Ishikawa (cell line): Measurements from ENCODE around the gene CSPG4.
A peak's percentile ranks its signal among the peaks of the same experiment; 100 is the strongest.

ENCODE experiments used
- CEBPB ChIP-seq: IDR thresholded peaks from 2 replicates; pipeline ENCODE4 v1.6.1; 2012
- CREB1 ChIP-seq: IDR thresholded peaks from 2 replicates; pipeline ENCODE4 v1.6.1; 2012; ENCODE audit warnings: low read depth
- EGR1 ChIP-seq: IDR thresholded peaks from 2 replicates; pipeline ENCODE4 v1.6.1; 2012
- EP300 ChIP-seq: IDR thresholded peaks from 2 replicates; pipeline ENCODE4 v1.6.1; 2012; ENCODE audit warnings: borderline replicate concordance
- FOXM1 ChIP-seq: IDR thresholded peaks from 2 replicates; pipeline ENCODE4 v1.6.1; 2012; ENCODE audit warnings: low read depth, borderline replicate concordance
- NFIC ChIP-seq: IDR thresholded peaks from 2 replicates; pipeline ENCODE4 v1.6.1; 2012
- RAD21 ChIP-seq: IDR thresholded peaks from 2 replicates; pipeline ENCODE4 v1.6.1; 2012; ENCODE audit warnings: low read depth
- TAF1 ChIP-seq: IDR thresholded peaks from 2 replicates; pipeline ENCODE4 v1.6.1; 2012; ENCODE audit warnings: low read depth, mild to moderate bottlenecking
- TCF12 ChIP-seq: IDR thresholded peaks from 2 replicates; pipeline ENCODE4 v1.6.1; 2012; ENCODE audit warnings: low read depth
- TEAD4 ChIP-seq: IDR thresholded peaks from 2 replicates; pipeline ENCODE4 v1.6.1; 2012
- YY1 ChIP-seq: IDR thresholded peaks from 2 replicates; pipeline ENCODE4 v1.6.1; 2012; ENCODE audit warnings: low read depth
- ZBTB7A ChIP-seq: IDR thresholded peaks from 2 replicates; pipeline ENCODE4 v1.6.1; 2012; ENCODE audit warnings: low read depth
- TF ChIP-seq, protein P1 (sequence below): IDR thresholded peaks from 2 replicates; pipeline ENCODE4 v1.6.1; 2012
- TF ChIP-seq, protein P2 (sequence below): IDR thresholded peaks from 2 replicates; pipeline ENCODE4 v1.6.1; 2012; ENCODE audit warnings: low read depth, mild to moderate bottlenecking
- TF ChIP-seq, protein P3 (sequence below): IDR thresholded peaks from 2 replicates; pipeline ENCODE4 v1.6.1; 2012

Gene CSPG4

DNA sequence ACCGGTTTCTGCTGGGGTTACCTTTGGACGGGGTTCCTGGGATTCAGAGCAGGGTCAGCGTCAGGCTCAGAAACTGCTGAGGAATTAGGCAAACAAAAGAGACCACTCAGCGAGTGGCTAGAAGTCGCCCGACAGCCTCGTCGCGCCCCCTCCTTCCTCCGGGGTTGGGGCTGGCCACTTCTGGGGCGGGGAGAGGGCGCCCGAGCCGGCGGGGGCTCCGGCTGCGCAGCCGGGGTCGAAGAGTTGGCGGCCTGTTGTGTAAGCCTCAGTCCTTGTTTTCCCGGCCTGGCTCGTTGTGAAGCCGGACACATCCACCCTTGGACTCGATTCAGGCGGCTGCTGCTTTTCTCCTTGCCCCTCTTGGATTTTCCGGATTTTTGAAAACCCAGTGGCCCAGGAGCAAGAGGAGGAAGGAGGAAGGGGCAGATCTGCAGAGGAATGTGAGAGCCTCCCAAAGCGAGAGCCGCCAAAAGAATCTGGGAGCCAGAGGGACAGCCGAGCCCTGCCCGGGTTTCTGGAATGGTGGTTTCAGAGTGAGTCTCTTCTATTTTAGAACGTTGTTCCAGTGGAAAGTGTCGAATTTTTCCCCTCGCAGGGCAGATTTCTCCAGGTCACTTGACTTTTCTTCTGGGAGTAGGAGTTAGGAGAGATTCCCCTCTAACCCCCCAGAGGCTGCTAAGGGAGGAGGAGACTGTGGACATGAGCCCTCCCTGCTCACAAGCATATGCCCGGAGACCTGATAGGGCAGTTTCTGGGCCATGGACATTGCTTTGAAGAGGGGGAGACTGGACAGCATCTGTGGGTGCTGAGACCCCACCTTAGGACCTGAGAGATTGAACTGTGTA is 64.3 kb downstream of the CSPG4 start:
- TF ChIP-seq YY1 = no peak
- no peak; the same call in 1 of the 2 replicates for TF ChIP-seq ZBTB7A
- TF ChIP-seq TAF1 = no peak
- no peak for TF ChIP-seq CREB1
- TF ChIP-seq NFIC = no peak
- no peak for TF ChIP-seq TEAD4
- TF ChIP-seq, protein P1, sequence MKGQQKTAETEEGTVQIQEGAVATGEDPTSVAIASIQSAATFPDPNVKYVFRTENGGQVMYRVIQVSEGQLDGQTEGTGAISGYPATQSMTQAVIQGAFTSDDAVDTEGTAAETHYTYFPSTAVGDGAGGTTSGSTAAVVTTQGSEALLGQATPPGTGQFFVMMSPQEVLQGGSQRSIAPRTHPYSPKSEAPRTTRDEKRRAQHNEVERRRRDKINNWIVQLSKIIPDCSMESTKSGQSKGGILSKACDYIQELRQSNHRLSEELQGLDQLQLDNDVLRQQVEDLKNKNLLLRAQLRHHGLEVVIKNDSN = no peak
- TF ChIP-seq, protein P2, sequence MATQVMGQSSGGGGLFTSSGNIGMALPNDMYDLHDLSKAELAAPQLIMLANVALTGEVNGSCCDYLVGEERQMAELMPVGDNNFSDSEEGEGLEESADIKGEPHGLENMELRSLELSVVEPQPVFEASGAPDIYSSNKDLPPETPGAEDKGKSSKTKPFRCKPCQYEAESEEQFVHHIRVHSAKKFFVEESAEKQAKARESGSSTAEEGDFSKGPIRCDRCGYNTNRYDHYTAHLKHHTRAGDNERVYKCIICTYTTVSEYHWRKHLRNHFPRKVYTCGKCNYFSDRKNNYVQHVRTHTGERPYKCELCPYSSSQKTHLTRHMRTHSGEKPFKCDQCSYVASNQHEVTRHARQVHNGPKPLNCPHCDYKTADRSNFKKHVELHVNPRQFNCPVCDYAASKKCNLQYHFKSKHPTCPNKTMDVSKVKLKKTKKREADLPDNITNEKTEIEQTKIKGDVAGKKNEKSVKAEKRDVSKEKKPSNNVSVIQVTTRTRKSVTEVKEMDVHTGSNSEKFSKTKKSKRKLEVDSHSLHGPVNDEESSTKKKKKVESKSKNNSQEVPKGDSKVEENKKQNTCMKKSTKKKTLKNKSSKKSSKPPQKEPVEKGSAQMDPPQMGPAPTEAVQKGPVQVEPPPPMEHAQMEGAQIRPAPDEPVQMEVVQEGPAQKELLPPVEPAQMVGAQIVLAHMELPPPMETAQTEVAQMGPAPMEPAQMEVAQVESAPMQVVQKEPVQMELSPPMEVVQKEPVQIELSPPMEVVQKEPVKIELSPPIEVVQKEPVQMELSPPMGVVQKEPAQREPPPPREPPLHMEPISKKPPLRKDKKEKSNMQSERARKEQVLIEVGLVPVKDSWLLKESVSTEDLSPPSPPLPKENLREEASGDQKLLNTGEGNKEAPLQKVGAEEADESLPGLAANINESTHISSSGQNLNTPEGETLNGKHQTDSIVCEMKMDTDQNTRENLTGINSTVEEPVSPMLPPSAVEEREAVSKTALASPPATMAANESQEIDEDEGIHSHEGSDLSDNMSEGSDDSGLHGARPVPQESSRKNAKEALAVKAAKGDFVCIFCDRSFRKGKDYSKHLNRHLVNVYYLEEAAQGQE = no peak
- TF ChIP-seq RAD21 = no peak
- TF ChIP-seq, protein P3, sequence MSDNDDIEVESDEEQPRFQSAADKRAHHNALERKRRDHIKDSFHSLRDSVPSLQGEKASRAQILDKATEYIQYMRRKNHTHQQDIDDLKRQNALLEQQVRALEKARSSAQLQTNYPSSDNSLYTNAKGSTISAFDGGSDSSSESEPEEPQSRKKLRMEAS = no peak
- no peak for TF ChIP-seq CEBPB
- TF ChIP-seq FOXM1 = no peak
- TF ChIP-seq EGR1 = no peak
- no peak for TF ChIP-seq EP300
- TF ChIP-seq TCF12 = no peak

DNA sequence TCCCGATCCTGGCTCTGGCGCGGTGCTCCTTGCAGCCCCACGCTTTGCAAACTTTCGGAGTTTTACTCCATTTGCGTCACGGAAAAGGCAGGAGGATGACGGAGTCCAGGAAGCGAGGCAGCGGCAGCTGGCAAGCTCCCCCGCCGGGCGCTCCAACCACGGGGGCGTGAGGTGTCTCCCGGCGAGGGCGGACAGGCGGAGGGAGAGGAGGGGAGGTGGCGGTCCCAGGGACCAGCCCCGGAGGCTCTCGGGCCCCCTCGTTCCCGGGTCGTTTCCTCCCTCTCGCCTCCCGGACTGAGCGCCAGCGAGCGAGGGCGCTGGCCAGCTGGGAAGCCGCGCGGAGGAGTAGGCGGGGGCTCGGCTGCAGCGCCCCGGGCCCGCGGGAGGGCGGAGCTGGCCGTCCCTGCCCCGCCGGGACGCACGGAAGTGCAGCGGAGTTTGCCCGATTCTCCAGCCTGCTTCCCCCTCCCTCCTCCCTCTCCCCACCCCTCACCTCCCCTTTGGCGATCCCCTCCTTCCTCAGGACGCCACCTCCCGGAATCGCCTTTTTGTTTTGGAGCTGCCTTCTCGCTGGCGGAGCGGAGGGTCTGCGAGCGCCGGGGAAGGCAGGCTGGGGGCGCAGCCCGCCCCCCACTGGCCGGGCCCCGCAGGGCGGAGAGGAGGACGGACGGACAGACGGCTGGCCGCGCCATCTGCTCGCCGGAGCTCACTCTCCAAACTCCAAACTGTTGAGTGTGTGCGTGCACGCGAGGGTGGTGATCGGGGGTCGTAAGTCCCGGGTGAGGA is 65.1 kb downstream of the CSPG4 start, which contains the start of gene SNX33:
Gene SNX33 (plus strand): TSS at position 543 of the 786 bp plus-strand sequence. CDS start 1,191 bp downstream, outside the sequence.
- TF ChIP-seq TCF12 (peak; percentile 60; the same call in 1 of the 2 replicates), EP300 (no peak), TAF1 (no peak; the same call in 1 of the 2 replicates), CEBPB (no peak), CREB1 (0 out of 2 replicates have a peak, but pooled peaks have one; percentile 51), NFIC (peak; percentile 26), EGR1 (peak; percentile 81), TEAD4 (no peak), ZBTB7A (peak; percentile 94), FOXM1 (no peak), YY1 (no peak), RAD21 (peak; percentile 23; the same call in 1 of the 2 replicates)
- TF ChIP-seq, protein P3 = no peak
- TF ChIP-seq, protein P1 = no peak
- TF ChIP-seq, protein P2 = no peak

DNA sequence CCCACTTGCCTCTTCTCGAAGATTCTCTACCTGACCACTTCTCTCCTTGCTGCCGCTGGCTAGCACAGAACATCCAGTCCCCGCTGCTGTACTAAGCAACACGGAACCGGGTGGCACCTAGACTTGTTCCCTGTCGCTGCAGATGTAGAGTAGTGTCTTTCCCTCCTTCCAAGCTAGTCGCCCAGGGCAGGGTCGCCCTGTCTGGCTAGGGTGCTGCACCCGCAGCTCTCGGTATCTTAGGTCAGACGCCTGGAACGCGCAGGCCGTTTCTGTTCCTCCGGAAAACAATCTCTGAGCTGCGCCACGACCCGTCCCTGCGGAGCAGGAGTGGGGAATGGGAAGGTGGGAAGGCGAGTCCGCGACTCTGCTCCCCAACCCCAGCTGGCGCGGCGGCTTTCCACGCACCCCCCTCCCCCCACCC is 65.7 kb downstream of the CSPG4 start:
- TF ChIP-seq TAF1 = no peak
- no peak for TF ChIP-seq TEAD4
- TF ChIP-seq EGR1 = no peak
- TF ChIP-seq NFIC = no peak
- no peak for TF ChIP-seq CEBPB
- TF ChIP-seq FOXM1 = no peak
- no peak for TF ChIP-seq YY1
- TF ChIP-seq RAD21 = no peak
- no peak for TF ChIP-seq EP300
- TF ChIP-seq ZBTB7A = no peak
- TF ChIP-seq, protein P2 = no peak
- TF ChIP-seq, protein P1 = no peak
- TF ChIP-seq CREB1 = no peak
